A172 (cell line): ENCODE data around the gene STIM2. TPM values are rescaled to one million over a fixed set of nuclear protein-coding genes. Genes with fewer than 3 reads are reported as not detected.
A peak's percentile ranks its signal among the peaks of the same experiment; 100 is the strongest.

Experiments
- DNase-seq: peaks from one replicate; pipeline ENCODE4 v3.0.0-alpha.2; 2015; ENCODE audit warnings: low spot score
- total RNA-seq: library from RNA; depleted of rRNA; stranded (reverse); fragments of >200 nt; shearing (Covaris generic); gene quantifications from 2 replicates; pipeline ENCODE4 v1.2.3, GENCODE V29; 2014

Gene STIM2
- total RNA-seq, 1 experiment from 2014 or later: 10.0 TPM

- no peak for DNase-seq
Measured at GRCh38 chr4:26900765-26901164, 40.1 kb downstream of the STIM2 start.

GRCh38 chr4:26905172-26905571, 44.5 kb downstream of the STIM2 start:
- no peak for DNase-seq

- no peak for DNase-seq
Measured at GRCh38 chr4:26907731-26908599, 47.3 kb downstream of the STIM2 start.

- no peak for DNase-seq
Measured at GRCh38 chr4:26909369-26909768, 48.7 kb downstream of the STIM2 start.

GRCh38 chr4:26911254-26911653, 50.6 kb downstream of the STIM2 start:
- DNase-seq: no peak

- DNase-seq: no peak
Measured at GRCh38 chr4:26912069-26912468, 51.4 kb downstream of the STIM2 start.

- no peak for DNase-seq
Measured at GRCh38 chr4:26912810-26913209, 52.2 kb downstream of the STIM2 start.

- no peak for DNase-seq
Measured at GRCh38 chr4:26916195-26916594, 55.6 kb downstream of the STIM2 start.

GRCh38 chr4:26930964-26931363, 70.3 kb downstream of the STIM2 start:
- no peak for DNase-seq

- no peak for DNase-seq
Measured at GRCh38 chr4:26931451-26931850, 70.8 kb downstream of the STIM2 start.

- DNase-seq: no peak
Measured at GRCh38 chr4:26931966-26932365, 71.3 kb downstream of the STIM2 start.

- DNase-seq: no peak
Measured at GRCh38 chr4:26935397-26935796, 74.8 kb downstream of the STIM2 start.

- DNase-seq: peak; percentile 0
Measured at GRCh38 chr4:26936284-26937065, 75.8 kb downstream of the STIM2 start.

- no peak for DNase-seq
Measured at GRCh38 chr4:26937139-26937538, 76.5 kb downstream of the STIM2 start.

- DNase-seq: no peak
Measured at GRCh38 chr4:26937567-26937966, 76.9 kb downstream of the STIM2 start.

- DNase-seq: no peak
Measured at GRCh38 chr4:26938516-26938915, 77.9 kb downstream of the STIM2 start.

- DNase-seq: no peak
Measured at GRCh38 chr4:26941951-26942350, 81.3 kb downstream of the STIM2 start.

GRCh38 chr4:26942871-26943270, 82.2 kb downstream of the STIM2 start:
- no peak for DNase-seq

- DNase-seq: no peak
Measured at GRCh38 chr4:26943391-26943790, 82.8 kb downstream of the STIM2 start.

GRCh38 chr4:26945794-26946193, 85.2 kb downstream of the STIM2 start:
- no peak for DNase-seq

- DNase-seq: no peak
Measured at GRCh38 chr4:26947318-26947717, 86.7 kb downstream of the STIM2 start.

GRCh38 chr4:26950446-26950845, 89.8 kb downstream of the STIM2 start:
- no peak for DNase-seq

GRCh38 chr4:26952891-26953290, 92.2 kb downstream of the STIM2 start:
- DNase-seq: no peak
